CD14-positive monocyte (primary cell): Measurements from ENCODE around the gene SYT8. TPM values are rescaled to one million over a fixed set of nuclear protein-coding genes. Genes with fewer than 3 reads are reported as not detected.

Source experiments
- DNase-seq, 3 donors: peaks; one replicate each; pipeline ENCODE4 v3.0.0-alpha.2; 2011 to 2022
- H2AFZ ChIP-seq: 2 replicates; pipeline ENCODE4 v1.6.0; 2012; ENCODE audit warnings: mild to moderate bottlenecking, low read depth, low read length, inconsistent platforms; ENCODE audit not compliant: insufficient read depth, poor library complexity, severe bottlenecking
- H3K27ac ChIP-seq, 2 donors: 1 replicate in 1 of 2; 2 replicates in 1 of 2; pipeline ENCODE4 v1.5.1; 2012 to 2013; ENCODE audit warnings: low read length in 2 of 2, control low read depth in 1 of 2, inconsistent platforms in 1 of 2, low read depth in 1 of 2, mild to moderate bottlenecking in 1 of 2
- H3K27me3 ChIP-seq, 2 donors: one replicate each; pipeline versions ENCODE4 v1.6.0 to v1.6.1; 2011 to 2013; ENCODE audit warnings: low read length in 2 of 2; ENCODE audit not compliant: control insufficient read depth in 2 of 2, insufficient read depth in 2 of 2
- H3K36me3 ChIP-seq, 2 donors: replicated peaks in 1 of 2; 1 replicate in 1 of 2; 2 replicates in 1 of 2; pipeline versions ENCODE4 v1.5.1 to v1.6.1; 2012 to 2013; ENCODE audit warnings: low read length in 2 of 2, control low read depth in 1 of 2, inconsistent platforms in 1 of 2, mild to moderate bottlenecking in 1 of 2; ENCODE audit not compliant: insufficient read depth in 2 of 2, control insufficient read depth in 1 of 2
- H3K4me1 ChIP-seq, 2 donors: 1 replicate in 1 of 2; 2 replicates in 1 of 2; pipeline versions ENCODE4 v1.5.1 to v1.6.1; 2012 to 2013; ENCODE audit warnings: low read length in 2 of 2, control low read depth in 1 of 2, inconsistent platforms in 1 of 2, mild to moderate bottlenecking in 1 of 2, moderate library complexity in 1 of 2; ENCODE audit not compliant: insufficient read depth in 2 of 2, control insufficient read depth in 1 of 2
- H3K4me2 ChIP-seq: replicated peaks from 2 replicates; pipeline ENCODE3; 2012; ENCODE audit warnings: low read length, moderate library complexity, mild to moderate bottlenecking; ENCODE audit not compliant: poor library complexity, severe bottlenecking; ENCODE audit errors: extremely low read depth
- H3K4me3 ChIP-seq, 3 experiments: fragments of 200-600 bp in 1 of 3; sonication (generic) in 1 of 3; replicated peaks in 1 of 3; 1 replicate in 2 of 3; 2 replicates in 1 of 3; pipeline ENCODE4 v1.5.1; 2011 to 2013; ENCODE audit warnings: low read length in 3 of 3, mild to moderate bottlenecking in 3 of 3, control low read depth in 2 of 3, low read depth in 2 of 3, inconsistent platforms in 1 of 3, moderate library complexity in 1 of 3
- H3K79me2 ChIP-seq: 2 replicates; pipeline ENCODE4 v1.6.0; 2012; ENCODE audit warnings: mild to moderate bottlenecking, control low read depth, inconsistent platforms, low read length, moderate library complexity; ENCODE audit not compliant: insufficient read depth
- H3K9ac ChIP-seq: 2 replicates; pipeline ENCODE4 v1.6.0; 2017; ENCODE audit warnings: low read length, mild to moderate bottlenecking; ENCODE audit not compliant: insufficient read depth, poor library complexity, severe bottlenecking
- H3K9me3 ChIP-seq, 2 donors: replicated peaks in 1 of 2; 1 replicate in 1 of 2; 2 replicates in 1 of 2; pipeline versions ENCODE4 v1.5.1 to v1.6.1; 2012 to 2013; ENCODE audit warnings: low read length in 2 of 2, control low read depth in 1 of 2; ENCODE audit not compliant: control insufficient read depth in 1 of 2, insufficient read depth in 1 of 2
- H4K20me1 ChIP-seq: 2 replicates; pipeline ENCODE4 v1.6.0; 2012; ENCODE audit warnings: mild to moderate bottlenecking, low read length, control low read depth, moderate library complexity; ENCODE audit not compliant: insufficient read depth
- H3K27ac Mint-ChIP-seq, 7 donors: one replicate each; pipeline ENCODE4 v1.8.0; 2020; ENCODE audit warnings: mild to moderate bottlenecking in 7 of 7, mixed read lengths in 7 of 7, moderate library complexity in 6 of 7, inconsistent platforms in 2 of 7
- H3K27me3 Mint-ChIP-seq, 3 donors: one replicate each; pipeline ENCODE4 v1.8.0; 2021 to 2022; ENCODE audit warnings: low read depth in 3 of 3, mild to moderate bottlenecking in 3 of 3, mixed read lengths in 3 of 3, moderate library complexity in 3 of 3, inconsistent platforms in 1 of 3
- H3K36me3 Mint-ChIP-seq, 2 donors: one replicate each; pipeline ENCODE4 v1.8.0; 2020; ENCODE audit warnings: mixed read lengths in 2 of 2, inconsistent platforms in 1 of 2, mild to moderate bottlenecking in 1 of 2
- H3K4me1 Mint-ChIP-seq: one replicate; pipeline ENCODE4 v1.8.0; 2020; ENCODE audit warnings: mild to moderate bottlenecking, mixed read lengths
- H3K4me3 Mint-ChIP-seq, 2 donors: one replicate each; pipeline ENCODE4 v1.8.0; 2020; ENCODE audit warnings: mild to moderate bottlenecking in 2 of 2, mixed read lengths in 2 of 2, moderate library complexity in 1 of 2
- H3K9me3 Mint-ChIP-seq, 7 donors: one replicate each; pipeline ENCODE4 v1.8.0; 2020 to 2022; ENCODE audit warnings: mixed read lengths in 7 of 7, mild to moderate bottlenecking in 6 of 7, moderate library complexity in 6 of 7, inconsistent platforms in 2 of 7
- CTCF ChIP-seq: fragments of 200-600 bp; IDR thresholded peaks from one replicate; pipeline ENCODE4 v1.8.0; 2022; ENCODE audit warnings: antibody characterized with exemption, mild to moderate bottlenecking
- WGBS: methylation state at CpG from one replicate; pipeline ENCODE4 v1.1.5; 2013; ENCODE audit warnings: missing lambda C conversion rate; ENCODE audit not compliant: insufficient coverage; 5-methylcytosine and 5-hydroxymethylcytosine counted together
- intact Hi-C, 2 donors: fragments of 100-400 bp; cut with micrococcal nuclease; formaldehyde crosslinking; loops; one replicate each; pipeline versions ENCODE4 v1.15.0 to v1.15.1; 2023
- polyA plus RNA-seq, 3 donors: library from polyadenylated mRNA; depleted of rRNA in 1 of 3; unstranded in 2 of 3; stranded (reverse) in 1 of 3; fragments of 300-500 nt in 2 of 3; fragments of >200 nt in 1 of 3; fragmentation: Illumina TruSeq in 2 of 3; gene quantifications; 1 replicate in 2 of 3; 2 replicates in 1 of 3; pipeline ENCODE4 v1.2.3, GENCODE V29; 2012 to 2021

Gene SYT8
- polyA plus RNA-seq, 3 donors: not detected

DNA sequence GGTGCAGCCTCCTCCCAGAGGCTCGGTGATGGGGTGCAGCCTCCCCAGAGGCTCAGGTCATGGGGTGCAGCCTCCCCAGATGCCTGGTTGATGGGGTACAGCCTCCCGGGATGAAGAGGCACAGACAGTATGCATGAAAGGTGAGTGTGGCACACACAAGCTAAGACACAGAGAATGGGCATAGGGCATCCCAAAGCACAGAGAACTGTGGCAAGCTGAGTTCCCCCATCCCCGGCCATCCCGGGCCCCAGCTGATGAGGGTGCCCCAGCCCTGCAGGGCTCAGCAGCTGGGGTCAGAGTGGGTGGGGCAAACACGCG, 4.8 kb upstream of the SYT8 start:
- Histone ChIP-seq H3K79me2 (no peaks in the 10 kb centered on the region), H3K27me3 (peaks cover 0 to 49% of the 10 kb centered on the region in 2 donors), H3K4me3 (no peak overlapping the region), H3K9ac (no peak overlapping the region), H3K9me3 (no peaks in the 10 kb centered on the region), H3K4me2 (no peak overlapping the region), H2AFZ (no peak overlapping the region), H3K4me1 (peaks cover 11 to 14% of the 10 kb centered on the region in 2 donors), H3K27ac (no peak overlapping the region), H3K36me3 (no peaks in the 10 kb centered on the region), H4K20me1 (no peaks in the 10 kb centered on the region)
- Mint-ChIP-seq H3K9me3 (peaks cover 0 to 2% (median 0%) of the 10 kb centered on the region in 7 donors), H3K4me3 (no peak overlapping the region), H3K27ac (no peak overlapping the region), H3K4me1 (peaks cover 8% of the 10 kb centered on the region), H3K27me3 (peaks cover 43 to 78% (median 51%) of the 10 kb centered on the region in 3 donors), H3K36me3 (no peaks in the 10 kb centered on the region)
- WGBS: 34% methylated on average over 6 of the region's 6 CpGs
- DNase-seq: no peak
- TF ChIP-seq CTCF: no peak
- intact Hi-C loops: loop anchor here (5.0 to 10.0 kb wide), 3 partner anchors 85 to 317 kb away; partner anchors contain the start of gene TNNT3 (in 1 of the 2)

- no peak overlapping the region for H3K9ac ChIP-seq
- no peaks in the 10 kb centered on the region for H3K9me3 ChIP-seq
- no peak overlapping the region for H2AFZ ChIP-seq
- no peak overlapping the region for H3K4me2 ChIP-seq
- H3K79me2 ChIP-seq: no peaks in the 10 kb centered on the region
- peak in 1 of 3 donors; percentile 4 for DNase-seq
- no peaks in the 10 kb centered on the region for H3K36me3 Mint-ChIP-seq
- TF ChIP-seq CTCF: no peak
- no peak overlapping the region for H3K4me3 ChIP-seq
- peaks cover 46 to 81% (median 51%) of the 10 kb centered on the region in 3 donors for H3K27me3 Mint-ChIP-seq
- H3K4me3 Mint-ChIP-seq: peak overlapping the region in 1 of 2 donors; percentile 46
- peaks cover 0 to 51% of the 10 kb centered on the region in 2 donors for H3K27me3 ChIP-seq
- H3K4me1 Mint-ChIP-seq: peaks cover 8% of the 10 kb centered on the region
- no peaks in the 10 kb centered on the region for H4K20me1 ChIP-seq
- no peak overlapping the region for H3K27ac Mint-ChIP-seq
- H3K4me1 ChIP-seq: peaks cover 8 to 14% of the 10 kb centered on the region in 2 donors
- 54% methylated on average over 32 of the region's 33 CpGs for WGBS
- peaks cover 0 to 2% (median 0%) of the 10 kb centered on the region in 7 donors for H3K9me3 Mint-ChIP-seq
- intact Hi-C loops: loop anchor here (5.0 to 10.0 kb wide), 3 partner anchors 84 to 317 kb away; partner anchors contain the start of gene TNNT3 (in 1 of the 2)
- H3K36me3 ChIP-seq: no peaks in the 10 kb centered on the region
- no peak overlapping the region for H3K27ac ChIP-seq
Measured at GRCh38 chr11:1830322-1831223, 4.2 kb upstream of the SYT8 start.
